Measurements from ENCODE around the gene DUOXA1.
A peak's percentile ranks its signal among the peaks of the same experiment; 100 is the strongest.

Gene DUOXA1

DNA sequence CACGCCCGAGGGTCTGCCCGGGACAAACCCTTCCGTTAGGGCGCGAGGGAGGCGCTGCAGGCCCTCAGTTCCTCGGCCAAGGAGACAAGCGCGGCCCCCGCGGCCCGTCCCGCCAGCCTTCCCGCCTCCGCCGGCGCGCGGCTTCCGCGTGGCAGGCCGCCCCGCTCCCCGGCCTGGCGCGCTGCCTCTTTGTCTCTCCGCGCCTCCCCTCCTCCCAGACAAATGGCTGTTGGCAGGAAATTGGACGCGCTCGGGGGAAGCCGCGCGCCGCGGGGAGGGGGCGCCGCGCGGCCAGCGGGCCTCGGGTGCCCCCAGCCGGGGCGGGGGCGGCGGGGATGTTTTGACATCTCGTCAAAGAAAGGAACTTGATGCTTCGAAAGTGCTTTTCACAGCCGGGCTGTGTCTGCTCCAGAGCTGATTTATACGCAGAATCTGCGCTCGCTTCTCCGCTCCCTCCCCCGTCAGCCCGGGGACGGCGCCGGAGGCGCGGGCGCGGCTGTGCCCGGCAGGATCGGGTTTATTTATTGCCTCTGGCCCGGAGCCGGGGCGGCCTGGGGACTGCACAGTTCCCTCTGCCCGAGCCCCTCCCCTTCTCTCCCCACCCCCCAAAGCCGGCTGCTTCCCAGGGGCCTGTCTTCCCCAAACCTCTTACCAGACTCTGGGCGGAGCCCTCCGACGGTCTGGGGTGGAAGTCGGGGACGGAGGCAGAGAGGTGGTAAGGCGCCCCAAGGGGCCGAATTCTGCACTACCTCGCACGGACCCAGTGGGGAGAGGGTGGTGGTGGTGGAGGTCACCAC, 37.4 kb upstream of the DUOXA1 start:
- Histone ChIP-seq H3K4me1 (ENCODE audit: control insufficient read depth, insufficient read depth, low read length, poor library complexity, severe bottlenecking) (peaks cover 16% of the 10 kb centered on the region), H3K27ac (ENCODE audit: insufficient read depth, low read length, poor library complexity, severe bottlenecking) (peak overlapping the region; percentile 89), H3K9me3 (ENCODE audit: control insufficient read depth, low read length) (no peaks in the 10 kb centered on the region), H3K4me3 (ENCODE audit: insufficient read depth, low read depth, low read length, poor library complexity, severe bottlenecking) (peak overlapping the region; percentile 87), H3K27me3 (replicated peaks; ENCODE audit: control insufficient read depth, insufficient read depth, low read length, poor library complexity, severe bottlenecking) (no peaks in the 10 kb centered on the region), H3K36me3 (ENCODE audit: control insufficient read depth, insufficient read depth, low read length) (no peaks in the 10 kb centered on the region)
- peak; percentile 59 to 66 (median 65) for DNase-seq

DNA sequence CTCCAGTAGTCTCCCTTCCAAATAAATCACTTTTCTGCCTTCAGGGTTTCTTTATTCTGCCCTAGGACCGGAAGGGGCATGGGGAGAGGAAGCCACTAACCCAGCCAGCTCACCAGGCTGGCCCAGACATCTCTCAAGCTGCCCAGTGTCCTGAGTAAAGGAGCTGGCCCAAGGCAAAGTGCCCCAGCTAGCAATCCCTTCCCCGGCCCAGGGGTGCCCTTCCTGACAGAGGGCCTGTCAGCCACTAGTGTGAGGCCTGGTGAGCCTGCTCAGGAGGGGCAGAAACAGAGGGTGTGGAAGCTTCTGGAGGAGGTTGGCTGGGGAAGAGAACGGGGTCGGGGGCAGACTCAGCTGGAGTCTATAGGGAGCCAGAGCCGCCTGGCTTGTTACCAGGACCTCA, 35.9 kb upstream of the DUOXA1 start:
- Histone ChIP-seq H3K27me3 (replicated peaks; ENCODE audit: control insufficient read depth, insufficient read depth, low read length, poor library complexity, severe bottlenecking) (no peaks in the 10 kb centered on the region), H3K4me1 (ENCODE audit: control insufficient read depth, insufficient read depth, low read length, poor library complexity, severe bottlenecking) (peaks cover 16% of the 10 kb centered on the region), H3K9me3 (ENCODE audit: control insufficient read depth, low read length) (no peaks in the 10 kb centered on the region), H3K27ac (ENCODE audit: insufficient read depth, low read length, poor library complexity, severe bottlenecking) (no peak overlapping the region), H3K4me3 (ENCODE audit: insufficient read depth, low read depth, low read length, poor library complexity, severe bottlenecking) (no peak overlapping the region), H3K36me3 (ENCODE audit: control insufficient read depth, insufficient read depth, low read length) (no peaks in the 10 kb centered on the region)
- no peak for DNase-seq

DNA sequence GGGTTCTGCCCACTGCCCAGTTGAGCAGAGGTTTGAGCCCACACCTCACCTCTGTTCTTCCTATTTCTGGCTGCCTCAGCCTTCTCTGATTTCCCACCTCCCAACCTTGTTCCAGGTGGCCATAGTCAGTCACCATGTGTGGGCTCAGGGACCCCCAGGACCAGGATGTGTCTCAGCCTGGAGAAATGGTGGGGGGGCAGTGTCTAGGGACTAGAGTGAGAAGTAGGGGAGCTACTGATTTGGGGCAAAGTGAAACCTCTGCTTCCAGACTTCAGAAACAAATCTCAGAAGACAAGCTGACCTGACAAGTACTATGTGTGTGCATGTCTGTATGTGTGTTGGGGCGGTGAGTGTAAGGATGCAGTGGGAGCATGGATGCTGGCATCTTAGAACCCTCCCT, 35.2 kb upstream of the DUOXA1 start:
- no peak for DNase-seq
- H3K27me3 ChIP-seq (replicated peaks; ENCODE audit: control insufficient read depth, insufficient read depth, low read length, poor library complexity, severe bottlenecking) = no peaks in the 10 kb centered on the region
- H3K9me3 ChIP-seq (ENCODE audit: control insufficient read depth, low read length) = no peaks in the 10 kb centered on the region
- H3K4me1 ChIP-seq (ENCODE audit: control insufficient read depth, insufficient read depth, low read length, poor library complexity, severe bottlenecking) = peaks cover 16% of the 10 kb centered on the region
- H3K4me3 ChIP-seq (ENCODE audit: insufficient read depth, low read depth, low read length, poor library complexity, severe bottlenecking) = no peak overlapping the region
- no peaks in the 10 kb centered on the region for H3K36me3 ChIP-seq (ENCODE audit: control insufficient read depth, insufficient read depth, low read length)
- no peak overlapping the region for H3K27ac ChIP-seq (ENCODE audit: insufficient read depth, low read length, poor library complexity, severe bottlenecking)

DNA sequence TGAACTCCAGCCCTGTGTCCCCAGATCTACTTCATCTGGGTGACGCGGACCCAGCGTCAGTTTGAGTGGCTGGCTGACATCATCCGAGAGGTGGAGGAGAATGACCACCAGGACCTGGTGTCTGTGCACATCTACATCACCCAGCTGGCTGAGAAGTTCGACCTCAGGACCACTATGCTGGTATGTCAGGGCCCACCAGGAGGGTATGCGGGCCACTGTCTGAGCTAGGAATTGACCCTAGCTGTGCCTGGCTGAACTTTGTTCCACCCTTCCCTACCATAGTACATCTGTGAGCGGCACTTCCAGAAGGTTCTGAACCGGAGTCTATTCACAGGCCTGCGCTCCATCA, 33.8 kb upstream of the DUOXA1 start:
- Histone ChIP-seq H3K4me1 (ENCODE audit: control insufficient read depth, insufficient read depth, low read length, poor library complexity, severe bottlenecking) (peaks cover 16% of the 10 kb centered on the region), H3K9me3 (ENCODE audit: control insufficient read depth, low read length) (no peaks in the 10 kb centered on the region), H3K27ac (ENCODE audit: insufficient read depth, low read length, poor library complexity, severe bottlenecking) (no peak overlapping the region), H3K36me3 (ENCODE audit: control insufficient read depth, insufficient read depth, low read length) (no peaks in the 10 kb centered on the region), H3K27me3 (replicated peaks; ENCODE audit: control insufficient read depth, insufficient read depth, low read length, poor library complexity, severe bottlenecking) (no peaks in the 10 kb centered on the region), H3K4me3 (ENCODE audit: insufficient read depth, low read depth, low read length, poor library complexity, severe bottlenecking) (no peak overlapping the region)
- no peak for DNase-seq

DNA sequence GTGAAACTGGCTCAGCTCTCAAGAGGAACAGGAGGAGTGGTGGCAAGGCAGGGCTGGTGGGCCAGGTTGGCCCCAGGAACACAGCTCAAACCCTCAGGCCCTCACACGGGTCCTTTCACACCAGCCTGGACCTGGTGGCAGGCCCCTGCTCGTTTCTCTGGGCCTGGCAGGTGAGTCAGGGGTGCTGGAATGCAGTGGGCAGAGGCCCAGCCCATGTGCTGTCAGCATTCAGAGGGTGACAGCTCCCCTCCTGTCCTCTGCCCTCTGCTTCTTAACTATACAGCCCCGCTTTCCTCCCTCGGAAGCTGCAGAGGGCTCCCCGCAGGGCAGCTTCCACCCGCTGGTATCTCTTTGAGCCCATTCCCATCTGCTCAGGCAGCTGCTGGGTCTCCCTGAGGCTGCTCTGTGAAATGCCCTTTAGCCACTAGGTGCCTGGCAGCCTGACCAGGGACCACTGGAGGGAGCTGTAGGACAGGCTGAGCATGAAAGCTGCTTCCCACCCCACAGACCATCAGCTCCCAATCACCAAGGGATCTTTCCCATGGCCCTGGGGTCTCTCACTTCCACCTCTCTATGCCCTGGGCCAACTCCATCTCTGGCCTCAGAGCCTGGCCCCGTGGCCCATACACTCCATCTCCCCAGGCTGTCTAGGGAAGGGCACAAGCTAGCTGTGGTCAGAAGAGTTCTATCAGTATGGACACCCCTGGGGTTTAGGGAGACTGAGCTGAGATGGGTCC, 33.3 kb upstream of the DUOXA1 start:
- Histone ChIP-seq H3K27me3 (replicated peaks; ENCODE audit: control insufficient read depth, insufficient read depth, low read length, poor library complexity, severe bottlenecking) (no peaks in the 10 kb centered on the region), H3K9me3 (ENCODE audit: control insufficient read depth, low read length) (no peaks in the 10 kb centered on the region), H3K36me3 (ENCODE audit: control insufficient read depth, insufficient read depth, low read length) (no peaks in the 10 kb centered on the region), H3K27ac (ENCODE audit: insufficient read depth, low read length, poor library complexity, severe bottlenecking) (no peak overlapping the region), H3K4me1 (ENCODE audit: control insufficient read depth, insufficient read depth, low read length, poor library complexity, severe bottlenecking) (peaks cover 16% of the 10 kb centered on the region), H3K4me3 (ENCODE audit: insufficient read depth, low read depth, low read length, poor library complexity, severe bottlenecking) (no peak overlapping the region)
- peak; percentile 10 to 36 (median 24) for DNase-seq

DNA sequence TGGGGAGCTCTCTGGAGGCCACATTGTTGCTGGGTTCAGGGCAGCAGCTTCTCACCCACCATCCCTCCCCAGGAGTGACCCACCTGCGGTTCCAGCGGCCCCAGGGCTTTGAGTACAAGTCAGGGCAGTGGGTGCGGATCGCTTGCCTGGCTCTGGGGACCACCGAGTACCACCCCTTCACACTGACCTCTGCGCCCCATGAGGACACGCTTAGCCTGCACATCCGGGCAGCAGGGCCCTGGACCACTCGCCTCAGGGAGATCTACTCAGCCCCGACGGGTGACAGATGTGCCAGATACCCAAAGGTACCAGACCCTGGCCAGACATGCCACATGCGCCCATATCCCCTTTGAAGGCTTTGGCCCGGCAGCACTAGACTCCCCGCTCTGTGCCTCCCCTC, 32.0 kb upstream of the DUOXA1 start:
- Histone ChIP-seq H3K4me1 (ENCODE audit: control insufficient read depth, insufficient read depth, low read length, poor library complexity, severe bottlenecking) (peaks cover 16% of the 10 kb centered on the region), H3K36me3 (ENCODE audit: control insufficient read depth, insufficient read depth, low read length) (no peaks in the 10 kb centered on the region)
- no peak for DNase-seq

DNA sequence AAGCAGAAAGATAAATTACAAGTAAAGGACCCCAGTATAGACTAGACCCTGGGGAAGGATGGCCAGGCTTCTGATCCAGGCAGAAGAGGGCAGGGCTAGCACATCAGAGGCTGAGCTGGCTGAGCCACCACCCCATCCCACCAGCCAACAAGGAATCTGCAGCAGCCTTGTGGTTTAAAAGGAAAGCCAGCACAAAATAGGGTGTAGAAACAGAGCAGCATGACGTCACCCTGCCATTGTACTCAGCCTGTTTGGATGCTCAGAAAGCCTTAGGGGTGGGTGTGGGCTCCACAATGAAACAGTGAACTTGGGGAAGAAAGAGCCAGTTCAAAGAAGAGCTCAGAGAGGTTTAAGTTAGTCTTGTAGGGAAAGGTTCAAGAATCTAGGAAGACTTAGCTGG, 28.3 kb upstream of the DUOXA1 start:
- DNase-seq = no peak
- Histone ChIP-seq H3K27me3 (replicated peaks; ENCODE audit: control insufficient read depth, insufficient read depth, low read length, poor library complexity, severe bottlenecking) (no peaks in the 10 kb centered on the region), H3K36me3 (ENCODE audit: control insufficient read depth, insufficient read depth, low read length) (no peaks in the 10 kb centered on the region)

More for the DNA sequence above, 32.0 kb upstream of the DUOXA1 start:
- no peak overlapping the region for H3K4me3 ChIP-seq (ENCODE audit: insufficient read depth, low read depth, low read length, poor library complexity, severe bottlenecking)
- no peak overlapping the region for H3K27ac ChIP-seq (ENCODE audit: insufficient read depth, low read length, poor library complexity, severe bottlenecking)
- H3K27me3 ChIP-seq (replicated peaks; ENCODE audit: control insufficient read depth, insufficient read depth, low read length, poor library complexity, severe bottlenecking) = no peaks in the 10 kb centered on the region
- H3K9me3 ChIP-seq (ENCODE audit: control insufficient read depth, low read length) = no peaks in the 10 kb centered on the region

DNA sequence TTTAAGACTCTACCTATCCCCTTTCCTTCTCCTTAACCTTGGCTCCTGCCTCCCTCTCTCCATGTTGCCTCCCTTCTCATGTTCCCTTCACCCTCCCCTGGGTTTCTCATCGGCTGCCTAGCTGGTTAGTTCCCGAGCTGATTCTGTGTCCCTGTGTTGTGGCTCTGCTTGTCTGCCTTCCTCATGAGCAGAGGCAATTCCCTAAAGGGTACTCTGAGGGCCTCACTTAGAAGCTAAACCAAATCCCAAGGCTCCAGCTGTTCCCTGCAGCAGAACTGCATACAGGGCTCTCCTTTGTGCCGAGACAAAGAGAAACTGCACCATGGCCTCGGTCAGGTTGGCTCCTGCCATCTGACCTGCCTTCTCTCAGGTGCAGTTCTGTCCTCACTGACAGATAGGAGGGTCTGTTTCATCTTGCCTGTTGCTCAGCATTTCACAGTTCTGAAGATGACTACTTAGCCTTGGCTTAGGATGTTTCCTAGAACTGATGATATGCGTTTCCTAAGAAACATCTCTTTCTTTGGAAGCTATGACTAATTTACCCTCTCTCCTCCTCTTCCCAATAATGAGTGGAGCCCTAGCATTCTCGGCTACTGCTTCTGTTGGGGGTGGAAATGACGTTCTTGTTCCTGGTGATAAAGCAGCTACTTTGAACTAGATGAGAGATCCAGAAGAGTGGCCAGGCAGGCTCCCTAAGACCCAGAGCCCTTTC, 27.2 kb upstream of the DUOXA1 start:
- H3K4me1 ChIP-seq (ENCODE audit: control insufficient read depth, insufficient read depth, low read length, poor library complexity, severe bottlenecking) = no peaks in the 10 kb centered on the region
- no peak for DNase-seq
- no peaks in the 10 kb centered on the region for H3K9me3 ChIP-seq (ENCODE audit: control insufficient read depth, low read length)
- H3K36me3 ChIP-seq (ENCODE audit: control insufficient read depth, insufficient read depth, low read length) = no peaks in the 10 kb centered on the region
- no peaks in the 10 kb centered on the region for H3K27me3 ChIP-seq (replicated peaks; ENCODE audit: control insufficient read depth, insufficient read depth, low read length, poor library complexity, severe bottlenecking)
- no peak overlapping the region for H3K4me3 ChIP-seq (ENCODE audit: insufficient read depth, low read depth, low read length, poor library complexity, severe bottlenecking)
- H3K27ac ChIP-seq (ENCODE audit: insufficient read depth, low read length, poor library complexity, severe bottlenecking) = no peak overlapping the region

More for the DNA sequence above, 28.3 kb upstream of the DUOXA1 start:
- no peaks in the 10 kb centered on the region for H3K9me3 ChIP-seq (ENCODE audit: control insufficient read depth, low read length)
- no peak overlapping the region for H3K27ac ChIP-seq (ENCODE audit: insufficient read depth, low read length, poor library complexity, severe bottlenecking)
- no peak overlapping the region for H3K4me3 ChIP-seq (ENCODE audit: insufficient read depth, low read depth, low read length, poor library complexity, severe bottlenecking)
- no peaks in the 10 kb centered on the region for H3K4me1 ChIP-seq (ENCODE audit: control insufficient read depth, insufficient read depth, low read length, poor library complexity, severe bottlenecking)

DNA sequence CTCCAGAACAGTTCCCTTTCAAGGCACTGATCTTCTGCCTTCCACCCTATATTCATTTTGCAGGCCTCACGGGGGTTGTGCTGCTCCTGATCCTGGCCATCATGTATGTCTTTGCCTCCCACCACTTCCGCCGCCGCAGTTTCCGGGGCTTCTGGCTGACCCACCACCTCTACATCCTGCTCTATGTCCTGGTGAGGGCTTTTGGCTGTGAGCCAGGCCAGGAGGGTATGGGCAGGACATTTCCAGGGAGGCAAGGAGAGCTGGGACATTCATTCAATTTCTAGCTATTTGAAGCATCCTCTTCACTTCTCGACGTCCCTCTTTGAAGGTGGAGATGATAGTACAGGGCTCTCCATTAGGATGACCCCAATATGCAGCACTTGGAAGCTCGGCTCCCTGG, 26.1 kb upstream of the DUOXA1 start:
- Histone ChIP-seq H3K4me3 (ENCODE audit: insufficient read depth, low read depth, low read length, poor library complexity, severe bottlenecking) (no peak overlapping the region), H3K9me3 (ENCODE audit: control insufficient read depth, low read length) (no peaks in the 10 kb centered on the region), H3K36me3 (ENCODE audit: control insufficient read depth, insufficient read depth, low read length) (no peaks in the 10 kb centered on the region), H3K27ac (ENCODE audit: insufficient read depth, low read length, poor library complexity, severe bottlenecking) (no peak overlapping the region), H3K27me3 (replicated peaks; ENCODE audit: control insufficient read depth, insufficient read depth, low read length, poor library complexity, severe bottlenecking) (no peaks in the 10 kb centered on the region), H3K4me1 (ENCODE audit: control insufficient read depth, insufficient read depth, low read length, poor library complexity, severe bottlenecking) (no peaks in the 10 kb centered on the region)
- no peak for DNase-seq
